ENCODE measurements around the gene L1CAM. TPM values are rescaled to one million over a fixed set of nuclear protein-coding genes. Genes with fewer than 3 reads are reported as not detected.
A peak's percentile ranks its signal among the peaks of the same experiment; 100 is the strongest.

Gene L1CAM
- polyA plus RNA-seq, 2 of the 4 experiments (the other 2 are of a cell fraction) = 1.9 to 14.2 TPM

DNA sequence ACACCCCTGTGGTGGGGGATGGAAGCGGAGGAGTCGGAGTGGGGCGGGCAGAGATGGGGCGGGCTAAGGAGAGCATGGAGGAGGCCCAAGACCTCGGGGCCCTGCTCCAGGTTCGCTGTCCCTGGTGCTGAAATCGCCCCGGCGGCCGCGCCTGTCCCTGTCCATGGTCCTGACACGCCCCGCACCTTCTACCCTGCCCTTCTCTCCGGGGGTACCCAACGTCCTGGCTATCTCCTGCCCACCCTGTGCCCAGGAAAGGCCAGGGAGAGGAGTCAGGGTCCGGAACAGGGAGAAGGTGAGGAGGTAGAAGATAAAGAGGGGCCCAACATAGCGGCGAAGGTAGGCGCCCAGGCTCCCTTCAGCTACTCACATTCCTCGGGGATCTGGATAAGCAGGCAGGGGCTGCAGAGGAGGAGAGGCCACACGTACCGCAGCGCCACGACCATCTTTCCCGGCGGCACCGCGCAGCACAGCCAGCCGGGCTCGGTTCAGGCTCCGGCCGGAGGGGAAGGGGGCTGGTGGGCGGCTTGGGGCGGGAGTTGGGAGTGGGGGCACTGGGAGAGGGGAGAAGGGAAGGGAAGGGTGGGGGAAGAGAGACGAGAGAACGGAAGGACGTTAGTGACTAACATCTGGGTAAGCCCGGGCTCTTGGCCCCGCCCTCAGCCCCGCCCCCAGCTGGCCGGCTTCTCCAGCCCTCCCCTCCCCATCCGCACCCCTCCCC lies 10.4 kb downstream of the L1CAM start:
- Histone ChIP-seq H3K4me2 (no peak overlapping the region), H3K9me3 (no peaks in the 10 kb centered on the region), H3K27ac (no peak overlapping the region), H3K4me3 (no peak overlapping the region), H3K4me1 (no peaks in the 10 kb centered on the region)
- FAIRE-seq (no peak), DNase-seq (ENCODE audit: low read depth in 1 of 2, low spot score in 1 of 2) (peak in 1 of 2 experiments; percentile 43), ATAC-seq (peak; percentile 37 to 73; a peak in 5 of 6 replicates)
- POLR2A ChIA-PET = no interaction called here
- CTCF ChIA-PET = interaction anchor here (0.6 to 1.2 kb wide), 3 partner anchors 27 to 47 kb away, joined by 3 to 4 read pairs (median 3); no protein-coding TSS in a partner anchor
- WGBS (ENCODE audit: missing lambda C conversion rate) = 12% methylated on average over 28 of the region's 42 CpGs
- no peak for TF ChIP-seq RFX5 (IDR thresholded peaks at IDR 0.05)
- TF ChIP-seq, protein P1, sequence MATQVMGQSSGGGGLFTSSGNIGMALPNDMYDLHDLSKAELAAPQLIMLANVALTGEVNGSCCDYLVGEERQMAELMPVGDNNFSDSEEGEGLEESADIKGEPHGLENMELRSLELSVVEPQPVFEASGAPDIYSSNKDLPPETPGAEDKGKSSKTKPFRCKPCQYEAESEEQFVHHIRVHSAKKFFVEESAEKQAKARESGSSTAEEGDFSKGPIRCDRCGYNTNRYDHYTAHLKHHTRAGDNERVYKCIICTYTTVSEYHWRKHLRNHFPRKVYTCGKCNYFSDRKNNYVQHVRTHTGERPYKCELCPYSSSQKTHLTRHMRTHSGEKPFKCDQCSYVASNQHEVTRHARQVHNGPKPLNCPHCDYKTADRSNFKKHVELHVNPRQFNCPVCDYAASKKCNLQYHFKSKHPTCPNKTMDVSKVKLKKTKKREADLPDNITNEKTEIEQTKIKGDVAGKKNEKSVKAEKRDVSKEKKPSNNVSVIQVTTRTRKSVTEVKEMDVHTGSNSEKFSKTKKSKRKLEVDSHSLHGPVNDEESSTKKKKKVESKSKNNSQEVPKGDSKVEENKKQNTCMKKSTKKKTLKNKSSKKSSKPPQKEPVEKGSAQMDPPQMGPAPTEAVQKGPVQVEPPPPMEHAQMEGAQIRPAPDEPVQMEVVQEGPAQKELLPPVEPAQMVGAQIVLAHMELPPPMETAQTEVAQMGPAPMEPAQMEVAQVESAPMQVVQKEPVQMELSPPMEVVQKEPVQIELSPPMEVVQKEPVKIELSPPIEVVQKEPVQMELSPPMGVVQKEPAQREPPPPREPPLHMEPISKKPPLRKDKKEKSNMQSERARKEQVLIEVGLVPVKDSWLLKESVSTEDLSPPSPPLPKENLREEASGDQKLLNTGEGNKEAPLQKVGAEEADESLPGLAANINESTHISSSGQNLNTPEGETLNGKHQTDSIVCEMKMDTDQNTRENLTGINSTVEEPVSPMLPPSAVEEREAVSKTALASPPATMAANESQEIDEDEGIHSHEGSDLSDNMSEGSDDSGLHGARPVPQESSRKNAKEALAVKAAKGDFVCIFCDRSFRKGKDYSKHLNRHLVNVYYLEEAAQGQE (IDR thresholded peaks at IDR 0.05) = peak; percentile 98
- no peak for TF ChIP-seq POLR2AphosphoS2 (conservative IDR thresholded peaks at IDR 0.05; ENCODE audit: low read length)
- TF ChIP-seq ZSCAN20 (CRISPR knock-in tag; IDR thresholded peaks at IDR 0.05) = peak; percentile 67; the same call in 1 of the 2 replicates
- TF ChIP-seq, protein P2, sequence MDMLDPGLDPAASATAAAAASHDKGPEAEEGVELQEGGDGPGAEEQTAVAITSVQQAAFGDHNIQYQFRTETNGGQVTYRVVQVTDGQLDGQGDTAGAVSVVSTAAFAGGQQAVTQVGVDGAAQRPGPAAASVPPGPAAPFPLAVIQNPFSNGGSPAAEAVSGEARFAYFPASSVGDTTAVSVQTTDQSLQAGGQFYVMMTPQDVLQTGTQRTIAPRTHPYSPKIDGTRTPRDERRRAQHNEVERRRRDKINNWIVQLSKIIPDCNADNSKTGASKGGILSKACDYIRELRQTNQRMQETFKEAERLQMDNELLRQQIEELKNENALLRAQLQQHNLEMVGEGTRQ (IDR thresholded peaks at IDR 0.05) = no peak
- TF ChIP-seq, protein P3, sequence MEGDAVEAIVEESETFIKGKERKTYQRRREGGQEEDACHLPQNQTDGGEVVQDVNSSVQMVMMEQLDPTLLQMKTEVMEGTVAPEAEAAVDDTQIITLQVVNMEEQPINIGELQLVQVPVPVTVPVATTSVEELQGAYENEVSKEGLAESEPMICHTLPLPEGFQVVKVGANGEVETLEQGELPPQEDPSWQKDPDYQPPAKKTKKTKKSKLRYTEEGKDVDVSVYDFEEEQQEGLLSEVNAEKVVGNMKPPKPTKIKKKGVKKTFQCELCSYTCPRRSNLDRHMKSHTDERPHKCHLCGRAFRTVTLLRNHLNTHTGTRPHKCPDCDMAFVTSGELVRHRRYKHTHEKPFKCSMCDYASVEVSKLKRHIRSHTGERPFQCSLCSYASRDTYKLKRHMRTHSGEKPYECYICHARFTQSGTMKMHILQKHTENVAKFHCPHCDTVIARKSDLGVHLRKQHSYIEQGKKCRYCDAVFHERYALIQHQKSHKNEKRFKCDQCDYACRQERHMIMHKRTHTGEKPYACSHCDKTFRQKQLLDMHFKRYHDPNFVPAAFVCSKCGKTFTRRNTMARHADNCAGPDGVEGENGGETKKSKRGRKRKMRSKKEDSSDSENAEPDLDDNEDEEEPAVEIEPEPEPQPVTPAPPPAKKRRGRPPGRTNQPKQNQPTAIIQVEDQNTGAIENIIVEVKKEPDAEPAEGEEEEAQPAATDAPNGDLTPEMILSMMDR (IDR thresholded peaks at IDR 0.05) = no peak
- no peak for TF ChIP-seq MYC (IDR thresholded peaks at IDR 0.05; ENCODE audit: borderline replicate concordance, low read length)
- no peak for TF ChIP-seq FOSL2 (IDR thresholded peaks at IDR 0.05)
- no peak for TF ChIP-seq FOSL2 (CRISPR knock-in tag; IDR thresholded peaks at IDR 0.05)
- no peak for TF ChIP-seq RARB (CRISPR knock-in tag; IDR thresholded peaks at IDR 0.05)
- TF ChIP-seq RCOR1 (IDR thresholded peaks at IDR 0.05; ENCODE audit: low read depth, low read length) = no peak
- TF ChIP-seq CBX2 (IDR thresholded peaks at IDR 0.05; ENCODE audit: borderline replicate concordance, low read depth) = no peak
- TF ChIP-seq, protein P4, sequence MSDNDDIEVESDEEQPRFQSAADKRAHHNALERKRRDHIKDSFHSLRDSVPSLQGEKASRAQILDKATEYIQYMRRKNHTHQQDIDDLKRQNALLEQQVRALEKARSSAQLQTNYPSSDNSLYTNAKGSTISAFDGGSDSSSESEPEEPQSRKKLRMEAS (IDR thresholded peaks at IDR 0.05) = no peak
- TF ChIP-seq ZNF302 (CRISPR knock-in tag; IDR thresholded peaks at IDR 0.05) = no peak
- TF ChIP-seq HDAC2 (IDR thresholded peaks at IDR 0.05) = 0 out of 2 replicates have a peak, but pooled peaks have one; percentile 19
- TF ChIP-seq KDM1A (IDR thresholded peaks at IDR 0.05; ENCODE audit: low read depth) = no peak
- TF ChIP-seq RNF2 (IDR thresholded peaks at IDR 0.05; ENCODE audit: borderline replicate concordance, low read depth) = no peak
- TF ChIP-seq ZC3H11A (IDR thresholded peaks at IDR 0.05) = no peak
- no peak for TF ChIP-seq CBX8 (IDR thresholded peaks at IDR 0.05)
- no peak for TF ChIP-seq ESRRA (IDR thresholded peaks at IDR 0.05; ENCODE audit: borderline replicate concordance, low read length)
- TF ChIP-seq RAD21 (conservative IDR thresholded peaks at IDR 0.05 in 1 of 2, IDR thresholded peaks at IDR 0.05 in 1 of 2) = no peak
- no peak for TF ChIP-seq HOXA7 (CRISPR knock-in tag; IDR thresholded peaks at IDR 0.05)
- peak; percentile 92 for TF ChIP-seq HOXB5 (CRISPR knock-in tag; IDR thresholded peaks at IDR 0.05)
- TF ChIP-seq CHD2 (IDR thresholded peaks at IDR 0.05; ENCODE audit: low read length, partially characterized antibody) = no peak
- TF ChIP-seq KDM5A (IDR thresholded peaks at IDR 0.05) = no peak
- TF ChIP-seq NFE2L2 (conservative IDR thresholded peaks at IDR 0.05; ENCODE audit: low read length) = no peak
- TF ChIP-seq FOXS1 (CRISPR knock-in tag; IDR thresholded peaks at IDR 0.05) = peak; percentile 90
- TF ChIP-seq, protein P5, sequence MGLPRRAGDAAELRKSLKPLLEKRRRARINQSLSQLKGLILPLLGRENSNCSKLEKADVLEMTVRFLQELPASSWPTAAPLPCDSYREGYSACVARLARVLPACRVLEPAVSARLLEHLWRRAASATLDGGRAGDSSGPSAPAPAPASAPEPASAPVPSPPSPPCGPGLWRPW (IDR thresholded peaks at IDR 0.05) = no peak
- TF ChIP-seq JUNB (IDR thresholded peaks at IDR 0.05) = no peak
- peak; percentile 98 for TF ChIP-seq EHMT2 (IDR thresholded peaks at IDR 0.05; ENCODE audit: low read depth)
- TF ChIP-seq CEBPB (IDR thresholded peaks at IDR 0.05) = no peak
- TF ChIP-seq HEYL (CRISPR knock-in tag; IDR thresholded peaks at IDR 0.05) = no peak
- no peak for TF ChIP-seq EP300 (IDR thresholded peaks at IDR 0.05)
- TF ChIP-seq, protein P6, sequence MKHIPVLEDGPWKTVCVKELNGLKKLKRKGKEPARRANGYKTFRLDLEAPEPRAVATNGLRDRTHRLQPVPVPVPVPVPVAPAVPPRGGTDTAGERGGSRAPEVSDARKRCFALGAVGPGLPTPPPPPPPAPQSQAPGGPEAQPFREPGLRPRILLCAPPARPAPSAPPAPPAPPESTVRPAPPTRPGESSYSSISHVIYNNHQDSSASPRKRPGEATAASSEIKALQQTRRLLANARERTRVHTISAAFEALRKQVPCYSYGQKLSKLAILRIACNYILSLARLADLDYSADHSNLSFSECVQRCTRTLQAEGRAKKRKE (CRISPR knock-in tag; IDR thresholded peaks at IDR 0.05; ENCODE audit: low read depth) = peak; percentile 82; the same call in 1 of the 2 replicates
